Left ventricle myocardium inferior (tissue), 1 donor: ENCODE results near the gene ROR1. TPM values are rescaled to one million over a fixed set of nuclear protein-coding genes. Genes with fewer than 3 reads are reported as not detected.

Source experiments
- DNase-seq: peaks from one replicate; pipeline ENCODE4 v3.0.0-alpha.2; 2020
- H3K27ac ChIP-seq: fragments of 200-600 bp; replicated peaks from 2 replicates; pipeline ENCODE4 v1.8.0; 2021
- H3K27me3 ChIP-seq: fragments of 200-600 bp; 2 replicates; pipeline ENCODE4 v1.8.0; 2021; ENCODE audit warnings: low read depth
- H3K36me3 ChIP-seq: fragments of 200-600 bp; 2 replicates; pipeline ENCODE4 v1.8.0; 2021
- H3K4me1 ChIP-seq: fragments of 200-600 bp; 2 replicates; pipeline ENCODE4 v1.8.0; 2021
- H3K4me3 ChIP-seq: fragments of 200-600 bp; 2 replicates; pipeline ENCODE4 v1.8.0; 2021; ENCODE audit warnings: mild to moderate bottlenecking, moderate library complexity
- H3K9me3 ChIP-seq: fragments of 200-600 bp; replicated peaks from 2 replicates; pipeline ENCODE4 v1.8.0; 2021
- intact Hi-C: fragments of 100-400 bp; cut with micrococcal nuclease; formaldehyde crosslinking; loops from one replicate; pipeline ENCODE4 v1.11.0; 2022
- total RNA-seq: library from RNA; stranded (reverse); fragmentation: NEBNext Ultra II Directional; extraction: Animal tissue kit (Norgen Biotek cat#: 25700); gene quantifications from one replicate; pipeline ENCODE4 v1.2.1, GENCODE V29; 2021
- TF ChIP-seq, protein P1 (sequence below): fragments of 200-600 bp; IDR thresholded peaks from 2 replicates; pipeline ENCODE4 v1.8.0; 2021; ENCODE audit warnings: antibody characterized with exemption, mild to moderate bottlenecking, borderline replicate concordance
- donor health status: DM: no; HTN: yes; CAD: no; lungs with severe emphysema.

Gene ROR1
- total RNA-seq, 1 donor from 2014 or later, result 14.0 TPM

DNA sequence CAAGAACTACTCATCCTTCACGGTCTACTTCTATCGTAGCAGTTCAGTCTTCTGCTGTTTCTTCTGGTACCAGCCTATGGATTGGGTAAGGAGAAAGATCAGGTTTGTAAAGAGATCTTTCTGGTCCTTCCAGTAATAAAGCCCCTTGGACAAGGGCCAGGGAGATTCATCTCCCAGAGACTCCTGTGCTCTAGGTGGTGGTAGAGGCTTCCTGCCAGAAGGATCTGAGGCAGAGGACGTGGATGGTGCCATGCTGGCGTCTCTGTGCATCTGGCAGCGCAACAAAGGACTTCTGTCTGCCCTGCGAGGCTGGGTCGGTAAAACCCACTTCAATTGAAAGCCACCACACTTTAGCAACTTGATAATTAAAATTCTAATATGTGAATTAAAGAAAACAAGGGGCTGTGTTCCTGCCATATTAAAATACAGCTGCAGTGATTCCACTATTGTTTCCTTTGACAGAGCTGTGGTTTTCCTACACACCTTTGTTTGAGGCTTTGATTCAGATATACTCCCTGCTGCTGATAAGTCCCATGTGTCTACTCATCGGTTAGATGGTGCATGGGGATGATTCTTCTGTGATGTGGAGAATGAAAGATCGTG lies 73.6 kb downstream of the ROR1 start:
- TF ChIP-seq, protein P1, sequence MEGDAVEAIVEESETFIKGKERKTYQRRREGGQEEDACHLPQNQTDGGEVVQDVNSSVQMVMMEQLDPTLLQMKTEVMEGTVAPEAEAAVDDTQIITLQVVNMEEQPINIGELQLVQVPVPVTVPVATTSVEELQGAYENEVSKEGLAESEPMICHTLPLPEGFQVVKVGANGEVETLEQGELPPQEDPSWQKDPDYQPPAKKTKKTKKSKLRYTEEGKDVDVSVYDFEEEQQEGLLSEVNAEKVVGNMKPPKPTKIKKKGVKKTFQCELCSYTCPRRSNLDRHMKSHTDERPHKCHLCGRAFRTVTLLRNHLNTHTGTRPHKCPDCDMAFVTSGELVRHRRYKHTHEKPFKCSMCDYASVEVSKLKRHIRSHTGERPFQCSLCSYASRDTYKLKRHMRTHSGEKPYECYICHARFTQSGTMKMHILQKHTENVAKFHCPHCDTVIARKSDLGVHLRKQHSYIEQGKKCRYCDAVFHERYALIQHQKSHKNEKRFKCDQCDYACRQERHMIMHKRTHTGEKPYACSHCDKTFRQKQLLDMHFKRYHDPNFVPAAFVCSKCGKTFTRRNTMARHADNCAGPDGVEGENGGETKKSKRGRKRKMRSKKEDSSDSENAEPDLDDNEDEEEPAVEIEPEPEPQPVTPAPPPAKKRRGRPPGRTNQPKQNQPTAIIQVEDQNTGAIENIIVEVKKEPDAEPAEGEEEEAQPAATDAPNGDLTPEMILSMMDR, result no peak
- no peak overlapping the region for H3K4me3 ChIP-seq
- intact Hi-C loops, result no loop called here
- no peaks in the 10 kb centered on the region for H3K27me3 ChIP-seq
- no peak for DNase-seq
- peaks cover 22% of the 10 kb centered on the region for H3K4me1 ChIP-seq
- no peak overlapping the region for H3K27ac ChIP-seq
- no peaks in the 10 kb centered on the region for H3K36me3 ChIP-seq
- H3K9me3 ChIP-seq, result no peaks in the 10 kb centered on the region

DNA sequence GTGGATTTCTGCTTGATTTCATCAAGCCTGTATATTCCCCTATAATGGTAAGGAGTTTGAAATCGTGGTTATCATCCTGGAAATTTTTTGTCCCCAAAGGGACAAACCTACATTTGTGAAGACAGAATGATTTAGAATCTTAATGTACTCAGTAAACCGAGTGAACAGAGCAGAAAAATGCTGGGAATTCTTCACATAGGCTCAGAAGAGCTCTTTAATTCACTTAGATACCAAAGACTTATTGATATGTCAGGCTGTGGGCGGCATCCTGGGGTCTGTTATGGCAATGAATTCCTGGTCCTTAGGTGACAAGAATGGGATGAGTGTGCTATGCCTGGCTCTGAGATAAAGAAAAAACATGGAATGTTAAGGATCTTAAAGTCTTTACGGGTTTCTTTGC lies 74.9 kb downstream of the ROR1 start:
- no peak for DNase-seq
- intact Hi-C loops, result no loop called here
- H3K27ac ChIP-seq, result no peak overlapping the region

GRCh38 chr1:63849149-63849548 lies 75.3 kb downstream of the ROR1 start:
- H3K27me3 ChIP-seq, result no peaks in the 10 kb centered on the region
- no peak for DNase-seq
- H3K36me3 ChIP-seq, result no peaks in the 10 kb centered on the region
- H3K4me1 ChIP-seq, result peaks cover 24% of the 10 kb centered on the region
- intact Hi-C loops, result no loop called here
- H3K9me3 ChIP-seq, result no peaks in the 10 kb centered on the region
- TF ChIP-seq, protein P1, result no peak
- no peak overlapping the region for H3K4me3 ChIP-seq
- H3K27ac ChIP-seq, result no peak overlapping the region

More for the DNA sequence above, 74.9 kb downstream of the ROR1 start:
- Histone ChIP-seq H3K36me3 (no peaks in the 10 kb centered on the region), H3K27me3 (no peaks in the 10 kb centered on the region), H3K4me1 (peaks cover 23% of the 10 kb centered on the region), H3K9me3 (no peaks in the 10 kb centered on the region), H3K4me3 (no peak overlapping the region)
- TF ChIP-seq, protein P1, result no peak

GRCh38 chr1:63854091-63854490 lies 80.3 kb downstream of the ROR1 start:
- TF ChIP-seq, protein P1, result no peak
- intact Hi-C loops, result no loop called here
- Histone ChIP-seq H3K27ac (peak overlapping the region; percentile 52), H3K4me3 (peak overlapping the region; percentile 28), H3K4me1 (peaks cover 53% of the 10 kb centered on the region), H3K27me3 (no peaks in the 10 kb centered on the region), H3K36me3 (no peaks in the 10 kb centered on the region), H3K9me3 (peaks cover 9% of the 10 kb centered on the region)
- DNase-seq, result no peak

- no peak overlapping the region for H3K4me3 ChIP-seq
- no peaks in the 10 kb centered on the region for H3K36me3 ChIP-seq
- peaks cover 9% of the 10 kb centered on the region for H3K9me3 ChIP-seq
- H3K4me1 ChIP-seq, result peaks cover 60% of the 10 kb centered on the region
- no peaks in the 10 kb centered on the region for H3K27me3 ChIP-seq
- TF ChIP-seq, protein P1, result no peak
- H3K27ac ChIP-seq, result no peak overlapping the region
- intact Hi-C loops, result no loop called here
- DNase-seq, result no peak
These were observed 82.1 kb downstream of the ROR1 start for GRCh38 chr1:63855942-63856341.
